OCI-LY1 (cell line): Measurements from ENCODE around the gene PAX3.

Source experiments
- EZH2 ChIP-seq: fragments of 200-600 bp; sonication (generic), shearing (Covaris generic); IDR thresholded peaks from 2 replicates; pipeline ENCODE4 v1.8.0; 2017; ENCODE audit warnings: borderline replicate concordance, mixed run types, mild to moderate bottlenecking, antibody characterized with exemption, low read length, moderate library complexity, mixed read lengths
- TF ChIP-seq, protein P1 (sequence below): fragments of 200-600 bp; sonication (generic), shearing (Covaris generic); IDR thresholded peaks from 2 replicates; pipeline ENCODE4 v1.5.1; 2017; ENCODE audit warnings: mild to moderate bottlenecking, antibody characterized with exemption, low read length, moderate library complexity, mixed read lengths

DNA sequence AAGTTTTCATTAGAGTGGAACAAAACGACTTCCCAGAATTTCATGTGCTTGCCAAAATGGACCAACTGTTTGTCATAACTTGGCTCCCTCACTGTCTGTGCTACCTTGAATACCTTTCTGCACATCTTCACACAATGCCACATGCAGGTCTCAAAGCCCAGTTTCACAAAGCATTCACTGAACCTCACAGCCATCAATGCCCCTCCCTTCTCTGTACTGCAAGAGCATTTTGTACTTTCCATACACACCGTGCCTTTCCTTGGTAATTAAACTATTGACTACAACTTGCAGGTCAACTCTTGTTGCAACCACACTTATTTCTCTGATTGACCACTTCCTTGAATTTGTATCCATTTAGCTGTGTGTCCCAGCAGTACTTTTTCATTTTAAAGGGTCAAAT lies 50.5 kb downstream of the PAX3 start:
- TF ChIP-seq, protein P1, sequence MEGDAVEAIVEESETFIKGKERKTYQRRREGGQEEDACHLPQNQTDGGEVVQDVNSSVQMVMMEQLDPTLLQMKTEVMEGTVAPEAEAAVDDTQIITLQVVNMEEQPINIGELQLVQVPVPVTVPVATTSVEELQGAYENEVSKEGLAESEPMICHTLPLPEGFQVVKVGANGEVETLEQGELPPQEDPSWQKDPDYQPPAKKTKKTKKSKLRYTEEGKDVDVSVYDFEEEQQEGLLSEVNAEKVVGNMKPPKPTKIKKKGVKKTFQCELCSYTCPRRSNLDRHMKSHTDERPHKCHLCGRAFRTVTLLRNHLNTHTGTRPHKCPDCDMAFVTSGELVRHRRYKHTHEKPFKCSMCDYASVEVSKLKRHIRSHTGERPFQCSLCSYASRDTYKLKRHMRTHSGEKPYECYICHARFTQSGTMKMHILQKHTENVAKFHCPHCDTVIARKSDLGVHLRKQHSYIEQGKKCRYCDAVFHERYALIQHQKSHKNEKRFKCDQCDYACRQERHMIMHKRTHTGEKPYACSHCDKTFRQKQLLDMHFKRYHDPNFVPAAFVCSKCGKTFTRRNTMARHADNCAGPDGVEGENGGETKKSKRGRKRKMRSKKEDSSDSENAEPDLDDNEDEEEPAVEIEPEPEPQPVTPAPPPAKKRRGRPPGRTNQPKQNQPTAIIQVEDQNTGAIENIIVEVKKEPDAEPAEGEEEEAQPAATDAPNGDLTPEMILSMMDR, result no peak
- no peak for TF ChIP-seq EZH2
